HepG2 (cell line): ENCODE data around the gene P2RY8. TPM values are rescaled to one million over a fixed set of nuclear protein-coding genes. Genes with fewer than 3 reads are reported as not detected.

Experiments
- ATAC-seq: fragments of 200-7000 bp; cut with Tn5 transposase; 3 replicates; pipeline ENCODE4 v1.9.1; 2020; ENCODE audit warnings: mild to moderate bottlenecking, moderate library complexity
- BruUV-seq: library from RNA; stranded (reverse); fragments of 400-500 nt; replicated peaks from 2 replicates; lab custom pipeline; 2021; lab: Mats Ljungman, UMichigan
- CTCF ChIA-PET: fragments of 300-600 bp; formaldehyde crosslinking; extraction: SDS; loops from one replicate; lab custom pipeline; 2021; ENCODE audit warnings: low total read pairs, inconsistent platforms, low intra/inter-chr PET ratio; lab: Yijun Ruan, JAX
- POLR2A ChIA-PET: fragments of 350-600 bp; sonication (Branson Sonifier 250); formaldehyde crosslinking; loops from one replicate; lab custom pipeline; 2020; ENCODE audit warnings: antibody characterized with exemption, inconsistent platforms; lab: Yijun Ruan, JAX
- DNase-seq: peaks from one replicate; pipeline ENCODE4 v3.0.0-alpha.2; 2015; ENCODE audit warnings: low spot score
- FAIRE-seq: peaks from 3 replicates; lab custom pipeline; 2011; peaks lifted over from hg19 to GRCh38; lab: Jason Lieb, UNC
- H2AFZ ChIP-seq: one replicate; pipeline ENCODE4 v1.6.1; 2011; ENCODE audit warnings: low read length, inconsistent platforms
- H3K27ac ChIP-seq: fragments of 300-600 bp; 3 replicates; pipeline ENCODE4 v1.8.0; 2011; ENCODE audit warnings: mixed run types, mild to moderate bottlenecking, mixed read lengths, low read length, inconsistent platforms; ENCODE audit not compliant: insufficient read depth; ENCODE audit errors: extremely low read length
- H3K27me3 ChIP-seq, 2 experiments: fragments of 200-600 bp in 1 of 2; 2 replicates in 1 of 2; 3 replicates in 1 of 2; pipeline versions ENCODE4 v1.6.0 to v1.8.0; 2011; ENCODE audit warnings: low read length in 2 of 2, mild to moderate bottlenecking in 2 of 2, moderate library complexity in 2 of 2, inconsistent platforms in 1 of 2; ENCODE audit not compliant: insufficient read depth in 2 of 2, control insufficient read depth in 1 of 2
- H3K36me3 ChIP-seq, 2 experiments: fragments of 200-600 bp in 1 of 2; replicated peaks in 1 of 2; 2 replicates in 1 of 2; 3 replicates in 1 of 2; pipeline versions ENCODE4 v1.5.1 to v1.8.0; 2011; ENCODE audit warnings: low read length in 2 of 2, inconsistent platforms in 1 of 2; ENCODE audit not compliant: insufficient read depth in 2 of 2, control insufficient read depth in 1 of 2
- H3K4me1 ChIP-seq: 2 replicates; pipeline ENCODE4 v1.5.1; 2012; ENCODE audit warnings: low read length, inconsistent platforms; ENCODE audit not compliant: insufficient read depth
- H3K4me2 ChIP-seq: 2 replicates; pipeline ENCODE4 v1.6.0; 2011; ENCODE audit warnings: low read depth, low read length, inconsistent platforms
- H3K4me3 ChIP-seq, 3 experiments: fragments of 200-600 bp in 1 of 3; sonication (generic), shearing (Covaris generic) in 1 of 3; replicated peaks in 1 of 3; 2 replicates each; pipeline ENCODE4 v1.5.1; 2011 to 2016; ENCODE audit warnings: low read length in 3 of 3, inconsistent platforms in 2 of 3, low read depth in 2 of 3, mild to moderate bottlenecking in 2 of 3, control low read depth in 1 of 3, mixed read lengths in 1 of 3; ENCODE audit not compliant: insufficient read depth in 1 of 3
- H3K79me2 ChIP-seq: one replicate; pipeline ENCODE4 v1.6.1; 2011; ENCODE audit warnings: low read length, inconsistent platforms; ENCODE audit not compliant: insufficient read depth
- H3K9ac ChIP-seq: 2 replicates; pipeline ENCODE4 v1.6.0; 2011; ENCODE audit warnings: mild to moderate bottlenecking, low read depth, low read length, inconsistent platforms; ENCODE audit not compliant: insufficient read depth
- H3K9me3 ChIP-seq: 2 replicates; pipeline ENCODE4 v1.5.1; 2012; ENCODE audit warnings: mild to moderate bottlenecking, low read length
- H4K20me1 ChIP-seq: 2 replicates; pipeline ENCODE4 v1.6.0; 2011; ENCODE audit warnings: inconsistent platforms, mild to moderate bottlenecking, low read length, moderate library complexity; ENCODE audit not compliant: insufficient read depth
- CBX1 ChIP-seq: IDR thresholded peaks from one replicate; pipeline ENCODE4 v1.6.1; 2016; ENCODE audit warnings: antibody characterized with exemption, low read depth
- DMAP1 ChIP-seq: IDR thresholded peaks from 2 replicates; pipeline ENCODE4 v1.6.1; 2016
- GABPA ChIP-seq, 2 experiments: IDR thresholded peaks; 2 replicates each; pipeline ENCODE4 v1.6.1; 2011 to 2016; ENCODE audit warnings: low read depth in 2 of 2, low read length in 1 of 2, missing biosample characterization in 1 of 2, missing genetic modification characterization in 1 of 2
- TEAD3 ChIP-seq: optimal IDR thresholded peaks from 2 replicates; pipeline ENCODE3; 2016; ENCODE audit warnings: borderline replicate concordance
- ZNF20 ChIP-seq: sonication (generic); formaldehyde crosslinking; IDR thresholded peaks from 2 replicates; pipeline ENCODE4 v1.4.0; 2020; ENCODE audit warnings: mild to moderate bottlenecking, moderate library complexity, missing genetic modification reagents
- ZNF230 ChIP-seq: sonication (generic); formaldehyde crosslinking; IDR thresholded peaks from 2 replicates; pipeline ENCODE4 v1.4.0; 2020; ENCODE audit warnings: mild to moderate bottlenecking, missing genetic modification reagents
- ZNF260 ChIP-seq: sonication (generic); formaldehyde crosslinking; IDR thresholded peaks from 2 replicates; pipeline ENCODE4 v1.4.0; 2020; ENCODE audit warnings: missing genetic modification reagents, low read depth, mild to moderate bottlenecking, borderline replicate concordance
- ZNF331 ChIP-seq: sonication (generic); formaldehyde crosslinking; IDR thresholded peaks from 2 replicates; pipeline ENCODE4 v1.4.0; 2020; ENCODE audit warnings: missing genetic modification reagents
- ZNF616 ChIP-seq: sonication (generic); formaldehyde crosslinking; IDR thresholded peaks from 2 replicates; pipeline ENCODE4 v1.5.0; 2020; ENCODE audit warnings: low read depth, mild to moderate bottlenecking, missing genetic modification reagents
- ZNF746 ChIP-seq: sonication (generic); formaldehyde crosslinking; IDR thresholded peaks from 2 replicates; pipeline ENCODE4 v1.8.0; 2022; ENCODE audit warnings: mild to moderate bottlenecking, missing genetic modification reagents
- WGBS: methylation state at CpG from one replicate; pipeline ENCODE4 v1.1.6; 2017; ENCODE audit warnings: low lambda C conversion rate; 5-methylcytosine and 5-hydroxymethylcytosine counted together
- in situ Hi-C: cut with HindIII; loops from 2 replicates; pipeline ENCODE4 v1.10.0; 2017; ENCODE audit warnings: low pct_unique_long_range_greater_than_20kb; ENCODE audit not compliant: extremely low pct_ligation_motif_present
- intact Hi-C: fragments of 100-400 bp; cut with micrococcal nuclease; formaldehyde crosslinking; loops from one replicate; pipeline ENCODE4 v1.10.0; 2022; ENCODE audit not compliant: unreplicated experiment
- polyA plus RNA-seq, 8 experiments: library from polyadenylated mRNA; depleted of rRNA in 3 of 8; stranded (reverse) in 7 of 8; unstranded in 1 of 8; fragments of >200 nt; fragmentation: Illumina TruSeq in 4 of 8; extraction: Trizol in 4 of 8; gene quantifications; 2 replicates each; pipeline versions ENCODE4 v1.2.1 to v1.2.3, GENCODE V29; 2011 to 2016; ENCODE audit warnings: low read depth in 4 of 8, missing spikeins in 1 of 8, mixed read lengths in 1 of 8; ENCODE audit not compliant: insufficient read depth in 1 of 8
- total RNA-seq, 5 experiments: library from RNA; depleted of rRNA; stranded (reverse); fragments of >200 nt; fragmentation: Illumina TruSeq; extraction: Trizol; gene quantifications; 2 replicates each; pipeline ENCODE4 v1.2.3, GENCODE V29; 2016; ENCODE audit warnings: low read depth in 1 of 5
- TF ChIP-seq, protein P1 (sequence below): sonication (generic); formaldehyde crosslinking; conservative IDR thresholded peaks from 2 replicates; pipeline ENCODE4 v1.8.0; 2022; ENCODE audit warnings: missing genetic modification reagents
- TF ChIP-seq, protein P2 (sequence below): IDR thresholded peaks from 2 replicates; pipeline ENCODE4 v1.6.1; 2018; ENCODE audit warnings: missing genetic modification reagents

The P2RY8 gene
- total and polyA plus RNA-seq, 2 of the 13 experiments (the other 11 are each of a cell fraction or from before 2014, with no cell fraction given) = 1.0 to 1.3 TPM

DNA sequence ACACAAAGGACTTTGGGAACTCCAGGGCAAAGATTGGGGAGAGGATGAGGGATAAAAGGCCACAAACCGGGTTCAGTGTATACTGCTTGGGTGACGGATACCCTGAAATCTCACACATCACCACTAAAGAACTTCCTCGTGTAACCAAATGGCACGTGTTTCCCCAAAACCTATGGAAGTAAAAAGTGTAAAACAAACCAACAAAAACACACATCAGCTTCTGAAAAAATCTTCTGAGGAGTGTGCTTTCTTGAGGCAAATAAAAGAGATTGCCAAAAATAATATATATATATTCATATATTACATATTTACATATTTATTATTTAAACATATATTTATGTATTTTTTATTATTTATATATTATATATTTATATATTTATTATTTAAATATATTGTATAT, 3.9 kb downstream of the P2RY8 start:
- H3K9ac ChIP-seq = no peak overlapping the region
- POLR2A ChIA-PET = no interaction called here
- intact Hi-C loops (loop anchor here (10.0 kb wide), 1 partner anchor 52 kb away; no protein-coding TSS in a partner anchor), in situ Hi-C loops (no loop called here)
- no peak overlapping the region for H3K4me3 ChIP-seq
- DNase-seq (no peak), FAIRE-seq (no peak), ATAC-seq (no peak)
- no peaks in the 10 kb centered on the region for H3K36me3 ChIP-seq
- no peak overlapping the region for H3K4me2 ChIP-seq
- H3K27me3 ChIP-seq = no peaks in the 10 kb centered on the region
- H2AFZ ChIP-seq = no peak overlapping the region
- WGBS = 47% methylated on average over 4 of the region's 4 CpGs
- no peaks in the 10 kb centered on the region for H3K9me3 ChIP-seq
- H3K4me1 ChIP-seq = peaks cover 37% of the 10 kb centered on the region
- H4K20me1 ChIP-seq = no peaks in the 10 kb centered on the region
- CTCF ChIA-PET = no interaction called here
- no peak overlapping the region for H3K27ac ChIP-seq
- TF ChIP-seq, protein P1, sequence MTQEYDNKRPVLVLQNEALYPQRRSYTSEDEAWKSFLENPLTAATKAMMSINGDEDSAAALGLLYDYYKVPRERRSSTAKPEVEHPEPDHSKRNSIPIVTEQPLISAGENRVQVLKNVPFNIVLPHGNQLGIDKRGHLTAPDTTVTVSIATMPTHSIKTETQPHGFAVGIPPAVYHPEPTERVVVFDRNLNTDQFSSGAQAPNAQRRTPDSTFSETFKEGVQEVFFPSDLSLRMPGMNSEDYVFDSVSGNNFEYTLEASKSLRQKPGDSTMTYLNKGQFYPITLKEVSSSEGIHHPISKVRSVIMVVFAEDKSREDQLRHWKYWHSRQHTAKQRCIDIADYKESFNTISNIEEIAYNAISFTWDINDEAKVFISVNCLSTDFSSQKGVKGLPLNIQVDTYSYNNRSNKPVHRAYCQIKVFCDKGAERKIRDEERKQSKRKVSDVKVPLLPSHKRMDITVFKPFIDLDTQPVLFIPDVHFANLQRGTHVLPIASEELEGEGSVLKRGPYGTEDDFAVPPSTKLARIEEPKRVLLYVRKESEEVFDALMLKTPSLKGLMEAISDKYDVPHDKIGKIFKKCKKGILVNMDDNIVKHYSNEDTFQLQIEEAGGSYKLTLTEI (CRISPR knock-in tag) = no peak
- TF ChIP-seq DMAP1 (CRISPR knock-in tag) (no peak), ZNF20 (CRISPR knock-in tag) (no peak), ZNF260 (CRISPR knock-in tag) (no peak), CBX1 (no peak), ZNF331 (CRISPR knock-in tag) (no peak), ZNF746 (CRISPR knock-in tag) (no peak), ZNF616 (CRISPR knock-in tag) (no peak), GABPA (IDR thresholded peaks at IDR 0.05; ENCODE audit: low read depth, low read length) (no peak), GABPA (CRISPR knock-in tag; IDR thresholded peaks at IDR 0.05; ENCODE audit: low read depth) (no peak), TEAD3 (no peak), ZNF230 (CRISPR knock-in tag) (no peak)
- TF ChIP-seq, protein P2, sequence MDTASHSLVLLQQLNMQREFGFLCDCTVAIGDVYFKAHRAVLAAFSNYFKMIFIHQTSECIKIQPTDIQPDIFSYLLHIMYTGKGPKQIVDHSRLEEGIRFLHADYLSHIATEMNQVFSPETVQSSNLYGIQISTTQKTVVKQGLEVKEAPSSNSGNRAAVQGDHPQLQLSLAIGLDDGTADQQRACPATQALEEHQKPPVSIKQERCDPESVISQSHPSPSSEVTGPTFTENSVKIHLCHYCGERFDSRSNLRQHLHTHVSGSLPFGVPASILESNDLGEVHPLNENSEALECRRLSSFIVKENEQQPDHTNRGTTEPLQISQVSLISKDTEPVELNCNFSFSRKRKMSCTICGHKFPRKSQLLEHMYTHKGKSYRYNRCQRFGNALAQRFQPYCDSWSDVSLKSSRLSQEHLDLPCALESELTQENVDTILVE (CRISPR knock-in tag) = no peak
- no peaks in the 10 kb centered on the region for H3K79me2 ChIP-seq
- BruUV-seq = no TSS peak
